ENCODE results near the gene PPP2R2D. TPM values are rescaled to one million over a fixed set of nuclear protein-coding genes. Genes with fewer than 3 reads are reported as not detected.

Gene PPP2R2D
- total RNA-seq, 1 experiment from 2014 or later = 40.3 TPM

- CTCF ChIA-PET = no interaction called here
Measured at GRCh38 chr10:131996466-131997365, 95.9 kb downstream of the PPP2R2D start.

GRCh38 chr10:131997366-131998049 lies 96.7 kb downstream of the PPP2R2D start:
- peak overlapping the region; percentile 69 for H2AFZ ChIP-seq (ENCODE audit: low read length)
- peaks cover 7% of the 10 kb centered on the region; the same call in 1 of the 2 replicates for H3K4me1 ChIP-seq (ENCODE audit: insufficient read depth, low read length)
- no peaks in the 10 kb centered on the region for H3K36me3 ChIP-seq (ENCODE audit: low read depth, low read length)
- peak; percentile 25; the same call in 1 of the 2 replicates for ATAC-seq
- intact Hi-C loops (cut with micrococcal nuclease) = no loop called here
- peak overlapping the region; percentile 4; the same call in 1 of the 2 replicates for H3K4me3 ChIP-seq (ENCODE audit: low read length)
- H3K9ac ChIP-seq (ENCODE audit: low read length) = no peak overlapping the region
- H3K4me2 ChIP-seq (ENCODE audit: low read length) = peak overlapping the region; percentile 37
- no TSS peak for BruUV-seq (replicated peaks)
- H3K9me3 ChIP-seq (ENCODE audit: low read length) = no peaks in the 10 kb centered on the region
- H3K27ac ChIP-seq (ENCODE audit: low read length) = no peak overlapping the region
- no peaks in the 10 kb centered on the region for H3K27me3 ChIP-seq (ENCODE audit: low read length)
- ChIA-PET POLR2A (ENCODE audit: unreplicated experiment) (interaction anchor here (0.6 kb wide), 1 partner anchor 145 kb away, joined by 5 read pairs; no protein-coding TSS in a partner anchor), CTCF (no interaction called here)
- H3K79me2 ChIP-seq (ENCODE audit: low read length) = no peaks in the 10 kb centered on the region
- H3F3A ChIP-seq (ENCODE audit: low read length, unreplicated experiment) = no peaks in the 10 kb centered on the region
- H3K9me2 ChIP-seq (replicated peaks; ENCODE audit: low read length) = no peaks in the 10 kb centered on the region
- TF ChIP-seq EZH2 (IDR thresholded peaks at IDR 0.05; ENCODE audit: low read length, unreplicated experiment) (no peak), EZH2phosphoT487 (IDR thresholded peaks at IDR 0.05; ENCODE audit: borderline replicate concordance, low read length) (no peak)
- TF ChIP-seq, protein P1, sequence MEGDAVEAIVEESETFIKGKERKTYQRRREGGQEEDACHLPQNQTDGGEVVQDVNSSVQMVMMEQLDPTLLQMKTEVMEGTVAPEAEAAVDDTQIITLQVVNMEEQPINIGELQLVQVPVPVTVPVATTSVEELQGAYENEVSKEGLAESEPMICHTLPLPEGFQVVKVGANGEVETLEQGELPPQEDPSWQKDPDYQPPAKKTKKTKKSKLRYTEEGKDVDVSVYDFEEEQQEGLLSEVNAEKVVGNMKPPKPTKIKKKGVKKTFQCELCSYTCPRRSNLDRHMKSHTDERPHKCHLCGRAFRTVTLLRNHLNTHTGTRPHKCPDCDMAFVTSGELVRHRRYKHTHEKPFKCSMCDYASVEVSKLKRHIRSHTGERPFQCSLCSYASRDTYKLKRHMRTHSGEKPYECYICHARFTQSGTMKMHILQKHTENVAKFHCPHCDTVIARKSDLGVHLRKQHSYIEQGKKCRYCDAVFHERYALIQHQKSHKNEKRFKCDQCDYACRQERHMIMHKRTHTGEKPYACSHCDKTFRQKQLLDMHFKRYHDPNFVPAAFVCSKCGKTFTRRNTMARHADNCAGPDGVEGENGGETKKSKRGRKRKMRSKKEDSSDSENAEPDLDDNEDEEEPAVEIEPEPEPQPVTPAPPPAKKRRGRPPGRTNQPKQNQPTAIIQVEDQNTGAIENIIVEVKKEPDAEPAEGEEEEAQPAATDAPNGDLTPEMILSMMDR (conservative IDR thresholded peaks at IDR 0.05; ENCODE audit: low read depth, low read length) = no peak
- DNase-seq = peak; percentile 63
- H4K20me1 ChIP-seq (ENCODE audit: low read length) = no peaks in the 10 kb centered on the region

More at GRCh38 chr10:131996466-131997365, 95.9 kb downstream of the PPP2R2D start:
- Histone ChIP-seq H3K79me2 (ENCODE audit: low read length) (no peaks in the 10 kb centered on the region), H3K4me2 (ENCODE audit: low read length) (no peak overlapping the region), H3K9me2 (replicated peaks; ENCODE audit: low read length) (no peaks in the 10 kb centered on the region), H3K27ac (ENCODE audit: low read length) (no peak overlapping the region), H3K27me3 (ENCODE audit: low read length) (no peaks in the 10 kb centered on the region), H4K20me1 (ENCODE audit: low read length) (no peaks in the 10 kb centered on the region), H3F3A (ENCODE audit: low read length, unreplicated experiment) (no peaks in the 10 kb centered on the region), H3K9ac (ENCODE audit: low read length) (no peak overlapping the region), H2AFZ (ENCODE audit: low read length) (no peak overlapping the region), H3K4me1 (ENCODE audit: insufficient read depth, low read length) (peaks cover 7% of the 10 kb centered on the region; the same call in 1 of the 2 replicates), H3K36me3 (ENCODE audit: low read depth, low read length) (no peaks in the 10 kb centered on the region), H3K4me3 (ENCODE audit: low read length) (no peak overlapping the region), H3K9me3 (ENCODE audit: low read length) (no peaks in the 10 kb centered on the region)
- ATAC-seq (no peak), DNase-seq (no peak)
- BruUV-seq (replicated peaks) = no TSS peak
- intact Hi-C loops (cut with micrococcal nuclease) = no loop called here
- TF ChIP-seq, protein P1 (conservative IDR thresholded peaks at IDR 0.05; ENCODE audit: low read depth, low read length) = no peak
- TF ChIP-seq EZH2phosphoT487 (IDR thresholded peaks at IDR 0.05; ENCODE audit: borderline replicate concordance, low read length) = no peak
- no peak for TF ChIP-seq EZH2 (IDR thresholded peaks at IDR 0.05; ENCODE audit: low read length, unreplicated experiment)
- POLR2A ChIA-PET (ENCODE audit: unreplicated experiment) = no interaction called here

Data from PC-3 (cell line).